Measurements from ENCODE around the gene EPHA3. TPM values are rescaled to one million over a fixed set of nuclear protein-coding genes. Genes with fewer than 3 reads are reported as not detected.

The EPHA3 gene
- total RNA-seq, 2 experiments from 2014 or later = not detected

DNA sequence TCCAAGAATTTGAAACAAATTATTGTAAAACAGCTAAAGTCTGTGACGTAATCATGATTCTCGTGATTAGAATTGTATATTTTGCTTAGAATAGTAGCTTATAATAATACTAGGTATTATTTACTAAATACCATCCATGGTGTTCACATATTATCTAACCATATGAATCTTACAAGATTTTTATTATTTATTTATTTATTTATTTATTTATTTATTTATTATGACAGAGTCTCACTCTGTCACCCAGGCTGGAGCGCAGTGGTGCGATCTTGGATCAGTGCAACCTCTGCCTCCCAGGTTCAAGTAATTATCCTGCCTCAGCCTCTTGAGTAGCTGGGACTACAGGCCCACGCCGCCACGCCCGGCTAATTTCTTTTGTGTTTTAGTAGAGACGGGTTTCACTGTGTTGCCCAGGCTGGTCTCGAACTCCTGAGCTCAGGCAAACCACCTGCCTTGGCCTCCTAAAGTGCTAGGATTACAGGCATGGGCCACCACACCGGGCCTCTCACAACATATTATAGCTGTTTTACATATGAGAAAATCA, 173.5 kb downstream of the EPHA3 start:
- no peak for DNase-seq
- no peak for TF ChIP-seq CTCF (IDR thresholded peaks at IDR 0.05)
- Mint-ChIP-seq H3K4me3 (no peak overlapping the region), H3K9me3 (no peaks in the 10 kb centered on the region), H3K27ac (no peak overlapping the region), H3K4me1 (ENCODE audit: low read depth) (no peaks in the 10 kb centered on the region), H3K36me3 (ENCODE audit: low read depth) (no peaks in the 10 kb centered on the region), H3K27me3 (no peaks in the 10 kb centered on the region)
- intact Hi-C loops (cut with DNase I, micrococcal nuclease) = no loop called here
- Histone ChIP-seq H3K9me3 (ENCODE audit: control insufficient read depth in 1 of 2, insufficient read depth in 1 of 2, low read length in 2 of 2) (peaks cover 0 to 8% of the 10 kb centered on the region in 2 experiments), H3K27ac (ENCODE audit: low read depth in 1 of 2, low read length in 2 of 2) (no peak overlapping the region), H3K27me3 (ENCODE audit: control insufficient read depth in 1 of 2, insufficient read depth in 2 of 2, low read length in 2 of 2) (no peaks in the 10 kb centered on the region), H3K4me3 (ENCODE audit: low read length) (no peak overlapping the region), H3K36me3 (ENCODE audit: insufficient read depth, low read length) (no peaks in the 10 kb centered on the region), H3K4me1 (ENCODE audit: insufficient read depth, low read length) (no peaks in the 10 kb centered on the region)
- no peak for ATAC-seq (ENCODE audit: poor library complexity)
- ChIA-PET CTCF (no interaction called here), POLR2A (no interaction called here)

DNA sequence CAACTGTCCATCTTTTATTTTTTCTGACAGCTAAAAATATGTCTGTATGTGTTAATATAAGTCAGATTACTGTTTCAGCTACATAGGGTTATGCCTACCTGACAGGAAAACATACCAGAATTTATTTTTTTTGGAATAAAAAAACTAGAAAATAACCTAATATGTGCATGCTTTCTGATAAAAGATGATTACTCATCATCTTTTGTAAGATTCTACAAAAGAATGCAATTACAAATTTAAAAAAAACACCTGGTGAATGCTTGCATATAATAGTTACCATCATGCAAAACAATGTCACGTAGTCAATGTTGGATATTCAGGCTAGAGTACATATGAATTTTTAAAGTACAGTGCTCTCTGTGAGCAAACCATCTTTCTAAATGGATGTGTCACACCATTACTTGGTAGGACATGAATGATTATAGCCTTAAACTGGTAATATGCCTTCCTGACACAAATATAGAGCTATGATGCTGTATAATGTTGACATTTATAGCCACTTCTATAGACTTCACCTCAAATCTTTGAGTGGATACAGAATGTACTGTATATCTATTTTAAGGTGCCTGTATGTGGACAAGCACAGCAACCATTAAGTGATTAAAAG, 180.6 kb downstream of the EPHA3 start:
- Mint-ChIP-seq H3K27ac (no peak overlapping the region), H3K9me3 (peaks cover 2% of the 10 kb centered on the region), H3K27me3 (no peaks in the 10 kb centered on the region), H3K4me3 (no peak overlapping the region), H3K4me1 (ENCODE audit: low read depth) (no peaks in the 10 kb centered on the region), H3K36me3 (ENCODE audit: low read depth) (no peaks in the 10 kb centered on the region)
- H3K27ac ChIP-seq (ENCODE audit: low read depth in 1 of 2, low read length in 2 of 2) = no peak overlapping the region
- H3K4me3 ChIP-seq (ENCODE audit: low read length) = no peak overlapping the region
- ChIA-PET POLR2A (no interaction called here), CTCF (no interaction called here)
- DNase-seq (no peak), ATAC-seq (ENCODE audit: poor library complexity) (no peak)
- no peaks in the 10 kb centered on the region for H3K4me1 ChIP-seq (ENCODE audit: insufficient read depth, low read length)
- H3K27me3 ChIP-seq (ENCODE audit: control insufficient read depth in 1 of 2, insufficient read depth in 2 of 2, low read length in 2 of 2) = no peaks in the 10 kb centered on the region
- H3K9me3 ChIP-seq (ENCODE audit: control insufficient read depth in 1 of 2, insufficient read depth in 1 of 2, low read length in 2 of 2) = peaks cover 0 to 4% of the 10 kb centered on the region in 2 experiments
- no peaks in the 10 kb centered on the region for H3K36me3 ChIP-seq (ENCODE audit: insufficient read depth, low read length)
- no peak for TF ChIP-seq CTCF (IDR thresholded peaks at IDR 0.05)
- intact Hi-C loops (cut with DNase I, micrococcal nuclease) = no loop called here

GRCh38 chr3:89289574-89290190, 182.3 kb downstream of the EPHA3 start:
- no peak overlapping the region for H3K27ac ChIP-seq (ENCODE audit: low read depth in 1 of 2, low read length in 2 of 2)
- H3K9me3 ChIP-seq (ENCODE audit: control insufficient read depth in 1 of 2, insufficient read depth in 1 of 2, low read length in 2 of 2) = peaks cover 0 to 3% of the 10 kb centered on the region in 2 experiments
- no peak overlapping the region for H3K4me3 ChIP-seq (ENCODE audit: low read length)
- no peaks in the 10 kb centered on the region for H3K27me3 ChIP-seq (ENCODE audit: control insufficient read depth in 1 of 2, insufficient read depth in 2 of 2, low read length in 2 of 2)
- DNase-seq (no peak), ATAC-seq (ENCODE audit: poor library complexity) (no peak)
- TF ChIP-seq CTCF (IDR thresholded peaks at IDR 0.05) = no peak
- no peak overlapping the region for H3K27ac Mint-ChIP-seq
- H3K4me1 ChIP-seq (ENCODE audit: insufficient read depth, low read length) = no peaks in the 10 kb centered on the region
- intact Hi-C loops (cut with DNase I, micrococcal nuclease) = loop anchor here in 1 of 2 experiments (1.0 kb wide), 1 partner anchor 44 kb away; no protein-coding TSS in a partner anchor
- ChIA-PET POLR2A (no interaction called here), CTCF (no interaction called here)
- H3K36me3 ChIP-seq (ENCODE audit: insufficient read depth, low read length) = no peaks in the 10 kb centered on the region
- peaks cover 5% of the 10 kb centered on the region for H3K9me3 Mint-ChIP-seq
- H3K36me3 Mint-ChIP-seq (ENCODE audit: low read depth) = no peaks in the 10 kb centered on the region
- H3K4me1 Mint-ChIP-seq (ENCODE audit: low read depth) = no peaks in the 10 kb centered on the region
- no peaks in the 10 kb centered on the region for H3K27me3 Mint-ChIP-seq
- no peak overlapping the region for H3K4me3 Mint-ChIP-seq

Measured in CD4-positive, alpha-beta T cell (primary cell).